B cell (primary cell): ENCODE measurements around the gene POSTN. TPM values are rescaled to one million over a fixed set of nuclear protein-coding genes. Genes with fewer than 3 reads are reported as not detected.

Source experiments
- ATAC-seq: fragments of 200-7000 bp; cut with Tn5 transposase; one replicate; pipeline ENCODE4 v1.10.0; 2021; ENCODE audit warnings: low read depth, mild to moderate bottlenecking, moderate number of reproducible peaks, moderate library complexity
- CTCF ChIA-PET: fragments of 350-600 bp; sonication (Branson Sonifier 250); formaldehyde crosslinking; loops from one replicate; lab custom pipeline; 2021; ENCODE audit warnings: antibody characterized with exemption, inconsistent platforms; lab: Charles Lee
- POLR2A ChIA-PET: fragments of 350-600 bp; sonication (Branson Sonifier 250); formaldehyde crosslinking; loops from one replicate; lab custom pipeline; 2021; ENCODE audit warnings: antibody characterized with exemption; lab: Charles Lee
- DNase-seq: peaks from one replicate; pipeline ENCODE4 v3.0.0; 2013
- H2AFZ ChIP-seq: 2 replicates; pipeline ENCODE4 v1.6.1; 2012; ENCODE audit warnings: mild to moderate bottlenecking, low read depth, low read length; ENCODE audit not compliant: insufficient read depth, poor library complexity, severe bottlenecking
- H3K27ac ChIP-seq, 2 donors: 1 replicate in 1 of 2; 2 replicates in 1 of 2; pipeline ENCODE4 v1.5.1; 2012 to 2013; ENCODE audit warnings: low read length in 2 of 2, mild to moderate bottlenecking in 2 of 2, moderate library complexity in 1 of 2
- H3K27me3 ChIP-seq, 4 experiments: fragments of 200-600 bp in 1 of 4; sonication (generic) in 1 of 4; replicated peaks in 1 of 4; 1 replicate in 2 of 4; 2 replicates in 2 of 4; pipeline versions ENCODE4 v1.6.1 to v1.7.0; 2013 to 2016; ENCODE audit warnings: low read length in 3 of 4, mild to moderate bottlenecking in 2 of 4, mixed read lengths in 1 of 4, moderate library complexity in 1 of 4; ENCODE audit not compliant: insufficient read depth in 4 of 4, control insufficient read depth in 3 of 4; ENCODE audit errors: control extremely low read depth in 1 of 4
- H3K36me3 ChIP-seq, 2 experiments: replicated peaks in 1 of 2; 1 replicate in 1 of 2; 2 replicates in 1 of 2; pipeline versions ENCODE4 v1.6.1 to v1.7.1; 2013; ENCODE audit warnings: low read length in 1 of 2; ENCODE audit not compliant: insufficient read depth in 2 of 2, control insufficient read depth in 1 of 2; ENCODE audit errors: control extremely low read depth in 1 of 2, extremely low read depth in 1 of 2
- H3K4me1 ChIP-seq, 2 donors: fragments of 200-600 bp in 1 of 2; sonication (generic) in 1 of 2; 1 replicate in 1 of 2; 2 replicates in 1 of 2; pipeline versions ENCODE4 v1.5.1 to v1.6.1; 2013 to 2017; ENCODE audit warnings: low read length in 2 of 2; ENCODE audit not compliant: control insufficient read depth in 2 of 2, insufficient read depth in 2 of 2
- H3K4me2 ChIP-seq: replicated peaks from 2 replicates; pipeline ENCODE3; 2012; ENCODE audit warnings: mild to moderate bottlenecking, low read depth, low read length; ENCODE audit not compliant: poor library complexity, severe bottlenecking
- H3K4me3 ChIP-seq, 5 experiments: fragments of 200-600 bp in 1 of 5; sonication (generic) in 1 of 5; 1 replicate in 3 of 5; 2 replicates in 2 of 5; pipeline versions ENCODE4 v1.5.1 to v1.7.0; 2011 to 2016; ENCODE audit warnings: low read length in 4 of 5, mild to moderate bottlenecking in 4 of 5, low read depth in 2 of 5, control low read depth in 1 of 5, moderate library complexity in 1 of 5; ENCODE audit not compliant: insufficient read depth in 1 of 5; ENCODE audit errors: control extremely low read depth in 1 of 5, extremely low read depth in 1 of 5
- H3K79me2 ChIP-seq: fragments of 200-600 bp; sonication (generic); one replicate; pipeline ENCODE4 v1.6.0; 2016; ENCODE audit warnings: low read length; ENCODE audit not compliant: control insufficient read depth, insufficient read depth
- H3K9ac ChIP-seq: fragments of 200-600 bp; sonication (generic); 2 replicates; pipeline ENCODE4 v1.6.1; 2017; ENCODE audit warnings: mild to moderate bottlenecking, low read length, moderate library complexity
- H3K9me3 ChIP-seq, 3 donors: one replicate each; pipeline versions ENCODE4 v1.6.1 to v1.7.1; 2013; ENCODE audit warnings: low read length in 2 of 3; ENCODE audit not compliant: control insufficient read depth in 2 of 3, insufficient read depth in 1 of 3; ENCODE audit errors: control extremely low read depth in 1 of 3
- H4K20me1 ChIP-seq: 2 replicates; pipeline ENCODE4 v1.6.0; 2012; ENCODE audit warnings: mild to moderate bottlenecking, low read length; ENCODE audit not compliant: insufficient read depth, control insufficient read depth, poor library complexity, severe bottlenecking
- H3K27ac Mint-ChIP-seq: one replicate; pipeline ENCODE4 v1.8.0; 2021; ENCODE audit warnings: mixed read lengths
- H3K27me3 Mint-ChIP-seq: one replicate; pipeline ENCODE4 v1.8.0; 2021; ENCODE audit warnings: mixed read lengths
- H3K4me1 Mint-ChIP-seq: one replicate; pipeline ENCODE4 v1.8.0; 2021; ENCODE audit warnings: mixed read lengths
- H3K4me3 Mint-ChIP-seq: one replicate; pipeline ENCODE4 v1.8.0; 2021; ENCODE audit warnings: mixed read lengths
- H3K9me3 Mint-ChIP-seq: one replicate; pipeline ENCODE4 v1.8.0; 2022; ENCODE audit warnings: mixed read lengths; ENCODE audit not compliant: insufficient read depth
- EZH2 ChIP-seq: IDR thresholded peaks from 2 replicates; pipeline ENCODE4 v1.6.1; 2012; ENCODE audit warnings: borderline replicate concordance, low read depth, mild to moderate bottlenecking, moderate library complexity, low read length; ENCODE audit not compliant: insufficient read depth, poor library complexity, severe bottlenecking
- WGBS: methylation state at CpG from one replicate; pipeline ENCODE4 v1.1.5; 2013; ENCODE audit warnings: missing lambda C conversion rate; ENCODE audit not compliant: insufficient coverage; 5-methylcytosine and 5-hydroxymethylcytosine counted together
- intact Hi-C: fragments of 100-400 bp; cut with micrococcal nuclease; formaldehyde crosslinking; loops from one replicate; pipeline ENCODE4 v1.10.0; 2022
- polyA plus RNA-seq: library from polyadenylated mRNA; depleted of rRNA; stranded (reverse); fragments of >200 nt; gene quantifications from 2 replicates; pipeline ENCODE4 v1.2.3, GENCODE V29; 2012
- total RNA-seq, 2 donors: library from RNA; stranded (reverse); fragments of 120-200 nt in 1 of 2; gene quantifications; 1 replicate in 1 of 2; 2 replicates in 1 of 2; pipeline versions ENCODE4 v1.2.3 to v1.2.4, GENCODE V29; 2013 to 2022
- TF ChIP-seq, protein P1 (sequence below): fragments of 200-600 bp; IDR thresholded peaks from one replicate; pipeline ENCODE4 v1.8.0; 2022; ENCODE audit warnings: antibody characterized with exemption, mild to moderate bottlenecking

POSTN gene
- total and polyA plus RNA-seq, 2 donors (not counting 1 experiment from before 2014, with no cell fraction given) = not detected

- H3K4me3 ChIP-seq = no peak overlapping the region
- no peak overlapping the region for H3K27ac ChIP-seq
- Mint-ChIP-seq H3K9me3 (no peaks in the 10 kb centered on the region), H3K27me3 (no peaks in the 10 kb centered on the region), H3K4me1 (no peaks in the 10 kb centered on the region), H3K27ac (no peak overlapping the region), H3K4me3 (no peak overlapping the region)
- H3K36me3 ChIP-seq = no peaks in the 10 kb centered on the region
- WGBS = no CpG with 5 or more reads among the region's 5 CpGs
- H4K20me1 ChIP-seq = no peaks in the 10 kb centered on the region
- no peaks in the 10 kb centered on the region for H3K27me3 ChIP-seq
- ATAC-seq (no peak), DNase-seq (no peak)
- H2AFZ ChIP-seq = no peak overlapping the region
- TF ChIP-seq EZH2 = no peak
- TF ChIP-seq, protein P1, sequence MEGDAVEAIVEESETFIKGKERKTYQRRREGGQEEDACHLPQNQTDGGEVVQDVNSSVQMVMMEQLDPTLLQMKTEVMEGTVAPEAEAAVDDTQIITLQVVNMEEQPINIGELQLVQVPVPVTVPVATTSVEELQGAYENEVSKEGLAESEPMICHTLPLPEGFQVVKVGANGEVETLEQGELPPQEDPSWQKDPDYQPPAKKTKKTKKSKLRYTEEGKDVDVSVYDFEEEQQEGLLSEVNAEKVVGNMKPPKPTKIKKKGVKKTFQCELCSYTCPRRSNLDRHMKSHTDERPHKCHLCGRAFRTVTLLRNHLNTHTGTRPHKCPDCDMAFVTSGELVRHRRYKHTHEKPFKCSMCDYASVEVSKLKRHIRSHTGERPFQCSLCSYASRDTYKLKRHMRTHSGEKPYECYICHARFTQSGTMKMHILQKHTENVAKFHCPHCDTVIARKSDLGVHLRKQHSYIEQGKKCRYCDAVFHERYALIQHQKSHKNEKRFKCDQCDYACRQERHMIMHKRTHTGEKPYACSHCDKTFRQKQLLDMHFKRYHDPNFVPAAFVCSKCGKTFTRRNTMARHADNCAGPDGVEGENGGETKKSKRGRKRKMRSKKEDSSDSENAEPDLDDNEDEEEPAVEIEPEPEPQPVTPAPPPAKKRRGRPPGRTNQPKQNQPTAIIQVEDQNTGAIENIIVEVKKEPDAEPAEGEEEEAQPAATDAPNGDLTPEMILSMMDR = no peak
- no peaks in the 10 kb centered on the region for H3K9me3 ChIP-seq
- CTCF ChIA-PET = no interaction called here
- H3K9ac ChIP-seq = no peak overlapping the region
- H3K79me2 ChIP-seq = no peaks in the 10 kb centered on the region
- no peak overlapping the region for H3K4me2 ChIP-seq
- POLR2A ChIA-PET = no interaction called here
- intact Hi-C loops = no loop called here
- H3K4me1 ChIP-seq = no peaks in the 10 kb centered on the region
Measured at GRCh38 chr13:37632294-37632693, 33.7 kb upstream of the POSTN start.

GRCh38 chr13:37627428-37627827 lies 28.9 kb upstream of the POSTN start:
- POLR2A ChIA-PET = no interaction called here
- no peaks in the 10 kb centered on the region for H3K4me1 Mint-ChIP-seq
- H3K4me3 Mint-ChIP-seq = no peak overlapping the region
- intact Hi-C loops = no loop called here
- no peak overlapping the region for H3K27ac ChIP-seq
- no peak overlapping the region for H3K9ac ChIP-seq
- H3K27ac Mint-ChIP-seq = no peak overlapping the region
- no peak overlapping the region for H3K4me2 ChIP-seq
- CTCF ChIA-PET = no interaction called here
- H3K4me3 ChIP-seq = no peak overlapping the region
- H3K9me3 ChIP-seq = no peaks in the 10 kb centered on the region
- H4K20me1 ChIP-seq = no peaks in the 10 kb centered on the region
- no peak for TF ChIP-seq EZH2
- TF ChIP-seq, protein P1 = no peak
- no peaks in the 10 kb centered on the region for H3K27me3 ChIP-seq
- H3K27me3 Mint-ChIP-seq = no peaks in the 10 kb centered on the region
- H2AFZ ChIP-seq = no peak overlapping the region
- H3K36me3 ChIP-seq = no peaks in the 10 kb centered on the region
- DNase-seq (no peak), ATAC-seq (no peak)
- no peaks in the 10 kb centered on the region for H3K4me1 ChIP-seq
- H3K79me2 ChIP-seq = no peaks in the 10 kb centered on the region
- H3K9me3 Mint-ChIP-seq = no peaks in the 10 kb centered on the region
- no CpG with 5 or more reads among the region's 4 CpGs for WGBS
